Osteoblast (primary cell): ENCODE data around the gene C9orf43. TPM values are rescaled to one million over a fixed set of nuclear protein-coding genes. Genes with fewer than 3 reads are reported as not detected.

Experiments used
- DNase-seq: peaks from one replicate; pipeline ENCODE4 v3.0.0; 2011; ENCODE audit warnings: low spot score, mixed read lengths; ENCODE audit not compliant: insufficient read length; ENCODE audit errors: missing footprints
- H2AFZ ChIP-seq: 2 replicates; pipeline ENCODE4 v1.6.0; 2011; ENCODE audit warnings: mild to moderate bottlenecking, low read length
- H3K27ac ChIP-seq: 2 replicates; pipeline ENCODE4 v1.5.1; 2011; ENCODE audit warnings: mild to moderate bottlenecking, low read depth, low read length, moderate library complexity
- H3K27me3 ChIP-seq: 2 replicates; pipeline ENCODE4 v1.6.0; 2012; ENCODE audit warnings: mild to moderate bottlenecking, control low read depth, inconsistent platforms, low read length, moderate library complexity; ENCODE audit not compliant: insufficient read depth
- H3K36me3 ChIP-seq: 2 replicates; pipeline ENCODE4 v1.5.1; 2011; ENCODE audit warnings: mild to moderate bottlenecking, low read length, control low read depth, moderate library complexity; ENCODE audit not compliant: insufficient read depth
- H3K4me1 ChIP-seq: 2 replicates; pipeline ENCODE4 v1.5.1; 2011; ENCODE audit warnings: mild to moderate bottlenecking, low read length, control low read depth, moderate library complexity; ENCODE audit not compliant: insufficient read depth
- H3K4me2 ChIP-seq: 2 replicates; pipeline ENCODE4 v1.6.0; 2011; ENCODE audit warnings: mild to moderate bottlenecking, low read length; ENCODE audit not compliant: insufficient read depth
- H3K4me3 ChIP-seq: fragments of 200-600 bp; sonication (generic); 3 replicates; pipeline ENCODE4 v1.5.1; 2012; ENCODE audit warnings: mild to moderate bottlenecking, low read length, inconsistent platforms; ENCODE audit not compliant: insufficient read depth
- H3K79me2 ChIP-seq: 2 replicates; pipeline ENCODE4 v1.6.0; 2012; ENCODE audit warnings: mild to moderate bottlenecking, low read length, control low read depth, inconsistent platforms; ENCODE audit not compliant: insufficient read depth
- H3K9me3 ChIP-seq: 2 replicates; pipeline ENCODE4 v1.5.1; 2011; ENCODE audit warnings: low read depth, low read length, control low read depth
- H4K20me1 ChIP-seq: 2 replicates; pipeline ENCODE4 v1.6.0; 2012; ENCODE audit warnings: mild to moderate bottlenecking, low read length, control low read depth; ENCODE audit not compliant: insufficient read depth
- CTCF ChIP-seq: IDR thresholded peaks from 2 replicates; pipeline ENCODE4 v1.5.1; 2011; ENCODE audit warnings: mild to moderate bottlenecking, low read depth, low read length, moderate library complexity; ENCODE audit errors: extremely low read depth
- total RNA-seq: library from RNA; depleted of rRNA; stranded (reverse); fragments of >200 nt; gene quantifications from 2 replicates; pipeline ENCODE4 v1.2.3, GENCODE V29; 2012

Gene C9orf43
- total RNA-seq, 1 donor: 0.36 TPM

GRCh38 chr9:113387560-113388230, 22.9 kb upstream of the C9orf43 start:
- Histone ChIP-seq H4K20me1 (no peaks in the 10 kb centered on the region), H3K4me3 (no peak overlapping the region), H3K4me1 (no peaks in the 10 kb centered on the region), H3K4me2 (no peak overlapping the region), H3K79me2 (no peaks in the 10 kb centered on the region), H3K27ac (no peak overlapping the region), H2AFZ (no peak overlapping the region), H3K36me3 (peaks cover 14% of the 10 kb centered on the region), H3K27me3 (no peaks in the 10 kb centered on the region), H3K9me3 (no peaks in the 10 kb centered on the region)
- DNase-seq: no peak
- no peak for TF ChIP-seq CTCF

- no peak for TF ChIP-seq CTCF
- no peaks in the 10 kb centered on the region for H3K9me3 ChIP-seq
- no peak overlapping the region for H3K27ac ChIP-seq
- no peaks in the 10 kb centered on the region for H3K4me1 ChIP-seq
- H4K20me1 ChIP-seq: no peaks in the 10 kb centered on the region
- no peaks in the 10 kb centered on the region for H3K79me2 ChIP-seq
- H2AFZ ChIP-seq: no peak overlapping the region
- H3K4me2 ChIP-seq: no peak overlapping the region
- H3K36me3 ChIP-seq: peaks cover 14% of the 10 kb centered on the region
- H3K4me3 ChIP-seq: no peak overlapping the region
- DNase-seq: no peak
- H3K27me3 ChIP-seq: no peaks in the 10 kb centered on the region
Measured at GRCh38 chr9:113388833-113389232, 21.7 kb upstream of the C9orf43 start.

- TF ChIP-seq CTCF: no peak
- Histone ChIP-seq H3K27me3 (no peaks in the 10 kb centered on the region), H4K20me1 (no peaks in the 10 kb centered on the region), H3K36me3 (peaks cover 14% of the 10 kb centered on the region), H3K79me2 (no peaks in the 10 kb centered on the region), H3K27ac (no peak overlapping the region), H3K9me3 (no peaks in the 10 kb centered on the region), H3K4me3 (no peak overlapping the region), H3K4me1 (no peaks in the 10 kb centered on the region), H3K4me2 (no peak overlapping the region), H2AFZ (no peak overlapping the region)
- DNase-seq: no peak
Measured at GRCh38 chr9:113389451-113389850, 21.1 kb upstream of the C9orf43 start.

- Histone ChIP-seq H2AFZ (no peak overlapping the region), H4K20me1 (no peaks in the 10 kb centered on the region), H3K9me3 (no peaks in the 10 kb centered on the region), H3K4me1 (no peaks in the 10 kb centered on the region), H3K27ac (no peak overlapping the region), H3K27me3 (no peaks in the 10 kb centered on the region), H3K4me2 (no peak overlapping the region), H3K36me3 (peaks cover 14% of the 10 kb centered on the region), H3K4me3 (no peak overlapping the region), H3K79me2 (no peaks in the 10 kb centered on the region)
- no peak for TF ChIP-seq CTCF
- no peak for DNase-seq
Measured at GRCh38 chr9:113390192-113390960, 20.2 kb upstream of the C9orf43 start.
